ENCODE measurements around the gene COX6B1. TPM values are rescaled to one million over a fixed set of nuclear protein-coding genes. Genes with fewer than 3 reads are reported as not detected.

COX6B1 gene
- total and polyA plus RNA-seq, 2 of the 8 experiments (the other 6 are each of a cell fraction or from before 2014, with no cell fraction given) = 437 to 1,052 TPM

- no peak for TF ChIP-seq CHD7 (IDR thresholded peaks at IDR 0.05; ENCODE audit: insufficient replicate concordance, low read length)
- TF ChIP-seq RFX5 (IDR thresholded peaks at IDR 0.05; ENCODE audit: borderline replicate concordance, low read depth, low read length) = no peak
- no peak for TF ChIP-seq TEAD4 (IDR thresholded peaks at IDR 0.05; ENCODE audit: low read depth, low read length)
- no peak for TF ChIP-seq GTF2F1 (IDR thresholded peaks at IDR 0.05; ENCODE audit: borderline replicate concordance, low read depth, low read length)
- no peak for TF ChIP-seq E2F6 (IDR thresholded peaks at IDR 0.05)
- no peak for TF ChIP-seq ASH2L (IDR thresholded peaks at IDR 0.05; ENCODE audit: low read length)
- no peak for TF ChIP-seq SIRT6 (IDR thresholded peaks at IDR 0.05; ENCODE audit: low read length)
- TF ChIP-seq CBX8 (IDR thresholded peaks at IDR 0.05; ENCODE audit: borderline replicate concordance, low read depth, low read length) = no peak
- peak; percentile 85 for TF ChIP-seq TAF1 (IDR thresholded peaks at IDR 0.05; ENCODE audit: low read depth, low read length)
Observed at GRCh38 chr19:35648017-35648961, at the start of gene COX6B1 (continued).
